GM18508 (cell line): Measurements from ENCODE around the gene CIROP.
"Not testable (repeated sequence)": the region's sequence is repeated elsewhere in the genome, so short reads cannot be mapped to it uniquely, and the experiment has no call there.

Experiments
- ATAC-seq: cut with Tn5 transposase; IDR thresholded peaks from one replicate; pipeline ENCODE4 v1.9.1; 2021; ENCODE audit warnings: moderate number of reproducible peaks; ENCODE audit not compliant: insufficient read depth, unreplicated experiment

CIROP gene

GRCh38 chr14:23115039-23115731, 10.4 kb upstream of the CIROP start:
- no peak for ATAC-seq

GRCh38 chr14:23114669-23115038, 9.9 kb upstream of the CIROP start:
- no peak for ATAC-seq

GRCh38 chr14:23114120-23114458, 9.3 kb upstream of the CIROP start:
- no peak for ATAC-seq

GRCh38 chr14:23113431-23114119, 8.8 kb upstream of the CIROP start:
- ATAC-seq: no peak

- no peak for ATAC-seq
Observed at GRCh38 chr14:23112359-23113178, 7.8 kb upstream of the CIROP start.

- ATAC-seq: no peak
Observed at GRCh38 chr14:23110579-23111365, 6.0 kb upstream of the CIROP start.

GRCh38 chr14:23109769-23110168, 5.0 kb upstream of the CIROP start:
- ATAC-seq: no peak

- ATAC-seq: not testable (repeated sequence)
Observed at GRCh38 chr14:23108169-23108568, 3.4 kb upstream of the CIROP start.

GRCh38 chr14:23107620-23108019, 2.8 kb upstream of the CIROP start:
- ATAC-seq: not testable (repeated sequence)

- no peak for ATAC-seq
Observed at GRCh38 chr14:23106747-23107045, 1.9 kb upstream of the CIROP start.

GRCh38 chr14:23105348-23105824, 597 bp upstream of the CIROP start:
- no peak for ATAC-seq

GRCh38 chr14:23104070-23104590, 659 bp downstream of the CIROP start:
- no peak for ATAC-seq

GRCh38 chr14:23103581-23103980, 1.2 kb downstream of the CIROP start:
- no peak for ATAC-seq

GRCh38 chr14:23102801-23103200, 2.0 kb downstream of the CIROP start:
- ATAC-seq: no peak

GRCh38 chr14:23101986-23102625, 2.7 kb downstream of the CIROP start:
- ATAC-seq: no peak

- ATAC-seq: no peak
Observed at GRCh38 chr14:23101213-23101970, 3.4 kb downstream of the CIROP start.

GRCh38 chr14:23099212-23099861, 5.5 kb downstream of the CIROP start:
- ATAC-seq: no peak

GRCh38 chr14:23097786-23098185, 7.0 kb downstream of the CIROP start:
- no peak for ATAC-seq
